OCI-LY3 (cell line): ENCODE results near the gene SH3BP5L.

ENCODE experiments used
- H2AFZ ChIP-seq: fragments of 200-600, 300-600 bp; shearing (Covaris generic); 2 replicates; pipeline ENCODE4 v1.6.0; 2014; ENCODE audit warnings: antibody characterized with exemption, low read depth, low read length
- H3K27ac ChIP-seq: fragments of 200-600, 300-600 bp; sonication (generic); 2 replicates; pipeline ENCODE4 v1.5.1; 2014; ENCODE audit warnings: mild to moderate bottlenecking, low read length, moderate library complexity, mixed read lengths
- H3K27me3 ChIP-seq: fragments of 200-600, 300-600 bp; sonication (generic); 2 replicates; pipeline ENCODE4 v1.6.1; 2014; ENCODE audit warnings: low read depth, low read length, mixed read lengths
- H3K36me3 ChIP-seq: fragments of 200-600, 300-600 bp; sonication (generic); replicated peaks from 2 replicates; pipeline ENCODE3; 2014; ENCODE audit warnings: low read depth, low read length, mixed read lengths
- H3K4me1 ChIP-seq: fragments of 300-600, 200-600 bp; sonication (generic); 2 replicates; pipeline ENCODE4 v1.6.1; 2014; ENCODE audit warnings: low read length, mixed read lengths
- H3K4me2 ChIP-seq: fragments of 200-600, 300-600 bp; sonication (generic); 2 replicates; pipeline ENCODE4 v1.6.1; 2014; ENCODE audit warnings: low read length, mixed read lengths
- H3K4me3 ChIP-seq: fragments of 300-600, 200-600 bp; sonication (generic); 2 replicates; pipeline ENCODE4 v1.5.1; 2014; ENCODE audit warnings: antibody characterized with exemption, mild to moderate bottlenecking, low read length, moderate library complexity
- H3K79me2 ChIP-seq: fragments of 300-600, 200-600 bp; shearing (Covaris generic); 2 replicates; pipeline ENCODE4 v1.6.1; 2014; ENCODE audit warnings: mild to moderate bottlenecking, low read length, mixed read lengths
- H3K9ac ChIP-seq: fragments of 300-600, 200-600 bp; shearing (Covaris generic); 2 replicates; pipeline ENCODE4 v1.6.0; 2014; ENCODE audit warnings: mild to moderate bottlenecking, low read length, moderate library complexity
- H3K9me3 ChIP-seq: fragments of 200-600, 300-600 bp; shearing (Covaris generic); 2 replicates; pipeline ENCODE4 v1.6.1; 2014; ENCODE audit warnings: low read length, mixed read lengths; ENCODE audit not compliant: insufficient read depth
- H4K20me1 ChIP-seq: fragments of 200-600, 300-600 bp; sonication (generic); 2 replicates; pipeline ENCODE4 v1.6.1; 2016; ENCODE audit warnings: low read length, mixed read lengths; ENCODE audit not compliant: insufficient read depth
- EZH2phosphoT487 ChIP-seq: fragments of 200-600 bp; shearing (Covaris generic); IDR thresholded peaks from 2 replicates; pipeline ENCODE4 v1.6.1; 2018; ENCODE audit warnings: antibody characterized with exemption, mixed run types, low read depth
- TF ChIP-seq, protein P1 (sequence below): fragments of 200-600, 300-600 bp; sonication (generic); IDR thresholded peaks from 2 replicates; pipeline ENCODE4 v1.5.1; 2014; ENCODE audit warnings: antibody characterized with exemption, low read length, low read depth

Gene SH3BP5L

DNA sequence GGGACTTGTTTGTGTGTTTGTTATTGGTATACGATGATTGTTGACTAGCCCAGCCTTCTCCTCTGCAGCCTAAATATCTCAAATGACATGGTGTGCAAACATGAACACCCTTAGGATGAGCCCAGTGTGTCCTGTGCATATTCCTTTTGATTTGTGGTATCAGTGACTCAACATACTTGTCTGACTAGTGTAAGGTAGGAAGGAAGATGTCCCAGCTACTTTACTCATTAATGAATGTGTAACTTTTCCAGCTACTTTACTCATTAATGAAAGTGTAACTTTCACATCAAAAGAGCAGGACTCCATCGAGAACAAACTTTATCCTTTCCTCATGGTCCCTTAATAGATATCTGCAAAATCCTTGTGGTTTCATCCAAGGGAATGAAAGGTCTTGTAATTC lies 35.9 kb upstream of the SH3BP5L start:
- H3K4me1 ChIP-seq: peaks cover 29% of the 10 kb centered on the region
- H3K36me3 ChIP-seq: peaks cover 4% of the 10 kb centered on the region
- no peak overlapping the region for H3K4me3 ChIP-seq
- no peak overlapping the region for H2AFZ ChIP-seq
- no peak overlapping the region for H3K9ac ChIP-seq
- peaks cover 6% of the 10 kb centered on the region; the same call in 1 of the 2 replicates for H3K27me3 ChIP-seq
- no peak overlapping the region for H3K4me2 ChIP-seq
- TF ChIP-seq EZH2phosphoT487: no peak
- TF ChIP-seq, protein P1, sequence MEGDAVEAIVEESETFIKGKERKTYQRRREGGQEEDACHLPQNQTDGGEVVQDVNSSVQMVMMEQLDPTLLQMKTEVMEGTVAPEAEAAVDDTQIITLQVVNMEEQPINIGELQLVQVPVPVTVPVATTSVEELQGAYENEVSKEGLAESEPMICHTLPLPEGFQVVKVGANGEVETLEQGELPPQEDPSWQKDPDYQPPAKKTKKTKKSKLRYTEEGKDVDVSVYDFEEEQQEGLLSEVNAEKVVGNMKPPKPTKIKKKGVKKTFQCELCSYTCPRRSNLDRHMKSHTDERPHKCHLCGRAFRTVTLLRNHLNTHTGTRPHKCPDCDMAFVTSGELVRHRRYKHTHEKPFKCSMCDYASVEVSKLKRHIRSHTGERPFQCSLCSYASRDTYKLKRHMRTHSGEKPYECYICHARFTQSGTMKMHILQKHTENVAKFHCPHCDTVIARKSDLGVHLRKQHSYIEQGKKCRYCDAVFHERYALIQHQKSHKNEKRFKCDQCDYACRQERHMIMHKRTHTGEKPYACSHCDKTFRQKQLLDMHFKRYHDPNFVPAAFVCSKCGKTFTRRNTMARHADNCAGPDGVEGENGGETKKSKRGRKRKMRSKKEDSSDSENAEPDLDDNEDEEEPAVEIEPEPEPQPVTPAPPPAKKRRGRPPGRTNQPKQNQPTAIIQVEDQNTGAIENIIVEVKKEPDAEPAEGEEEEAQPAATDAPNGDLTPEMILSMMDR: no peak
- H3K27ac ChIP-seq: no peak overlapping the region
- peaks cover 19% of the 10 kb centered on the region for H3K79me2 ChIP-seq
- no peaks in the 10 kb centered on the region for H3K9me3 ChIP-seq
- no peaks in the 10 kb centered on the region for H4K20me1 ChIP-seq

DNA sequence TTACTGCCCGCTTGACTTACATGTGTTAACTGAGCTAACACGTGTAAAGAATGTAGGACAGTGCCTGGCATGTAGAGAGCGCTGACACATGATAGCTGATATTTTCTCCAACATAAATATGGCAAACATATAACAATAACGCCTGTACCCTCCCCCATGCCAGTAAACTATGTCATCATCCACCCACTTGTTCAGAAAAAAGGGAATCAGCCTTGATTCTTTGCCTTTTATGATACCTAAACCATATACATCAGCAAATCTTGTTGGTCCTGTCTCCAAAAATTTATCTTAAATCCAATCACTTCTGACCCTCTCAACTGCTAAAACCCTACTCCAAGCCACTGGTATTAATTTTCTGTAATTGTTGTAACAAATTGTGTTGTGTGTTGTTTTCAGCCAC lies 34.3 kb upstream of the SH3BP5L start:
- Histone ChIP-seq H2AFZ (no peak overlapping the region), H3K9me3 (no peaks in the 10 kb centered on the region), H3K4me2 (peak overlapping the region; percentile 95), H3K4me1 (peaks cover 31% of the 10 kb centered on the region), H3K36me3 (peaks cover 18% of the 10 kb centered on the region), H3K4me3 (peak overlapping the region; percentile 96), H3K27ac (0 out of 2 replicates have a peak overlapping the region, but pooled peaks have one; percentile 80), H4K20me1 (no peaks in the 10 kb centered on the region), H3K9ac (peak overlapping the region; percentile 95), H3K27me3 (peaks cover 6% of the 10 kb centered on the region; the same call in 1 of the 2 replicates), H3K79me2 (peaks cover 25% of the 10 kb centered on the region)
- TF ChIP-seq EZH2phosphoT487: no peak
- TF ChIP-seq, protein P1: no peak

DNA sequence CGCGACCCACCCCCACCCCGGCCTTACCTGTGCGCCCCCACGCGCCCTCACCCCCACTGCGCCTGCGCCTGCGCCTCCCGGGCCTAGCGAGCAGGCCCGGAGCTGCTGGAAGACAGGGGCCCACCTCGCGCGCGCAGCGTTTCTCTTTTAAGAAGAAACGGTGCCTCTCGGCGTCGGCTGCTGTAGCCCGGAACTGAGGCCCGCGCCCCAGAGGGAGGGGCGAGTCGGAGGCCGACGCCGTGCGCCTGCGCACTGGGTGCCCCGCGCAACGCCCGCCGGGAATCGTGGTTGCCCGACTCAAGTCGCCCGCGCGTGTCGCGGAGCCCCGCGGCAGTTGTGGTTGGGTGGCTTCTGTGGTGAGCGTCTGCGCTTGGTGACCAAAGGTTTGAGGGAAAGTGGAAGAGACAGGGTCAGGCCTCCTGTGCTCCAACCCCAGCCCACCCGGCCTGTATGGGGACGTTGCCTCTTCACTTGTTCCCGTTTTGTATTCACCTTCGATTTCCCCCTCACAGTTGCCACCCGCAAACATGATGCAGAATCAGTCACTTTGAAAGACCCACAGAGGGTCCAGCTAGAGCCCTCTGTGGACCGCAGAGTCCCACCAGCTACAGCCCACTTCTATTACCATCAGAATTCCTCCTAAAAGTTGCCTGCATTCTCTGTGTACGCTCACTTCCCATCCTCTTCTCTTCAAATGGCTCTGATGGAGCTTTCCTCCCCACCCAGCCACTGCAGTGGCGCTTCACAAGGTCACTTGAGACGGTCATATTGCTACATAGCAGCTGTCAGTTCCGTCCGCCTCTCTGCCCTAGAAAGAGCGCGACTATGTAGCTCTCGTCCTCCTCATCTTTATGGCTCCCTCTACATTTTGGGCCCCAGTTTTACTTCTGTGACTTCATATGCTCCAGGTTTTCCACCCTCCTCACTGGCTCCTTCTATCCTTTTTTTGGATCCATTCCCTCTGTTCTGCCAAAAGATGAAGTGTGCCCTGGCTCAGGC lies 33.5 kb upstream of the SH3BP5L start, which contains the start of gene ZNF692:
TSS of gene ZNF692 (minus strand) at position 195 of the 999 bp plus-strand sequence. CDS start 776 bp downstream, outside the sequence.
- Histone ChIP-seq H3K9me3 (no peaks in the 10 kb centered on the region), H2AFZ (peak within 1 kb of the TSS; percentile 70), H3K4me3 (peak within 1 kb of the TSS; percentile 96), H3K79me2 (peaks cover 25% of the 10 kb centered on the region), H3K27ac (peak within 1 kb of the TSS; percentile 80), H3K4me2 (peak within 1 kb of the TSS; percentile 100), H3K4me1 (peaks cover 31% of the 10 kb centered on the region), H3K36me3 (peaks cover 22% of the 10 kb centered on the region), H3K27me3 (peaks cover 6% of the 10 kb centered on the region; the same call in 1 of the 2 replicates), H4K20me1 (no peaks in the 10 kb centered on the region), H3K9ac (peak within 1 kb of the TSS; percentile 99)
- TF ChIP-seq EZH2phosphoT487: no peak

DNA sequence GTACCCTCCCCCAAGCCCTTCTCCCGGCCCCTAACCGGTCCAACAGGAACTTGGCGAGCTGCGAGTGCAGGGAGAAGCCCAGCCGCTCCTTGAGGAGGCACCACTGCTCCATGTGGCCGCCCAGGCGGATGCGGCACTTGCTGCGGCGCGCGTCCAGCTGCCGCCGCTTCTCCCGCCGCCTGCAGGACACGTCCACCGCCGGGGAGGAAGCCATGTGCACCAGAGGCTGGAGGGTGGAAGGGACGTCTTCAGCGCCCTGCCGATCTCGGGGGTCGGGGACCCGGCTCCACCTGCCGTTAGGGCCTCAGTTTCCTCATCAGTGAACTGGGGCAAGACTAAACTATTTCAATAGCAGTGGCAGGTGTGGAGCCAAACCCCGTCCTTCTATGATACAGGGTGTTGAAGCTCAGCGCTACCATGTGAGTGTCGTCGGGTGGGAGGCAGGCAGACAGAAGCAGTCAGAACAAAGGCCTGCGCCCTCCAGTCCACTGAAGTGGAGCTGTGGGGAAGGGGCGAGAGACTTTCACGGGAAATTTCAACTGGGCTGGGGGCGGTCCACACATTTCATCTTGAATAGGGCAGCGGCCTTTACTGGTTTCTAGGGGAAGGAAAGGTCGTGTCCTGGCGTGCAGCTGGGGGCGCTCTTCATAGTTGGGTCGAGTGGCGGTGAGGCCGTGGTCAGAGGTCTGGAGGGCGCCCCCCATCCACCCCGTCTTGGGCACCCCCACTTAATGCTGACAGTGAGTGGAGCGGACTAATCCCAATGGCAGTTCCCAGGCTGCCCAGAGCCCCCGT lies 32.6 kb upstream of the SH3BP5L start:
- Histone ChIP-seq H2AFZ (peak overlapping the region; percentile 70; the same call in 1 of the 2 replicates), H3K4me1 (peaks cover 29% of the 10 kb centered on the region), H3K79me2 (peaks cover 25% of the 10 kb centered on the region), H4K20me1 (no peaks in the 10 kb centered on the region), H3K9ac (peak overlapping the region; percentile 99), H3K9me3 (no peaks in the 10 kb centered on the region), H3K27ac (peak overlapping the region; percentile 80), H3K4me2 (peak overlapping the region; percentile 100), H3K4me3 (peak overlapping the region; percentile 96), H3K27me3 (peaks cover 6% of the 10 kb centered on the region; the same call in 1 of the 2 replicates), H3K36me3 (peaks cover 31% of the 10 kb centered on the region)
- TF ChIP-seq, protein P1: peak; percentile 74
- TF ChIP-seq EZH2phosphoT487: no peak
